GM21737 (cell line): ENCODE measurements around the gene CCDC85A.

ENCODE experiments used
- ATAC-seq: cut with Tn5 transposase; IDR thresholded peaks from one replicate; pipeline ENCODE4 v1.9.1; 2021; ENCODE audit warnings: mild to moderate bottlenecking, moderate library complexity; ENCODE audit not compliant: unreplicated experiment

CCDC85A gene

GRCh38 chr2:56234241-56234640 is 50.5 kb downstream of the CCDC85A start:
- no peak for ATAC-seq

- no peak for ATAC-seq
Observed at GRCh38 chr2:56239030-56239429, 55.2 kb downstream of the CCDC85A start.

GRCh38 chr2:56239437-56239836 is 55.6 kb downstream of the CCDC85A start:
- no peak for ATAC-seq

GRCh38 chr2:56240210-56240609 is 56.4 kb downstream of the CCDC85A start:
- ATAC-seq, result no peak

- ATAC-seq, result no peak
Observed at GRCh38 chr2:56244506-56244905, 60.7 kb downstream of the CCDC85A start.

- no peak for ATAC-seq
Observed at GRCh38 chr2:56244911-56245530, 61.2 kb downstream of the CCDC85A start.

GRCh38 chr2:56248965-56249742 is 65.4 kb downstream of the CCDC85A start:
- no peak for ATAC-seq

DNA sequence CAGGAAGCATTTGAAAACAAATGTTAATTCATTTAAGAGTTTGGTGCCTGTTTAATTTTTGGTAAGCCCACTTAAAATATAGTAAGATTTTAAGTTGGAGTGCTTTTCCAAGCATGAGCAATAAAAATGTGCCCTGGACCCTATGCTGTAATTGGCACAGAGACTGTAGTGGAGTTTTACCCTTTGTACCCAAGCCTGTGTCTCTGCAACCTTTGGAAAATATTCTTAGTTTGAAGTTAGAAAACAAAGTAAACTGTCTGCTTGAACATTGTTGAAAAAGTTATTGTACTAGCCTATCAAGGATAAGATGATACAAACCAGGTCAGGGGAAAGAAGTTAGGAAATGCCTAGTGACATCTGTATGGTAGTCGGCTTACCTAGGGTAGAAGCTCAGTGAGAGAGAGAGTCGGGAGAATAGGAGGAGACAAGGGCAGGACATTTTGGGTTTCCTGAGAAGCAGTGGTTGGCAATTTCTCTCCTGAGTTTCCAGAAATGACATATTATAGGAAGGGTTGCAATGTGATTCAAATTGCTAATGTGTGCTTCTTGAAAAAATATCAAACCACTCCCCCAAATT is 66.5 kb downstream of the CCDC85A start:
- ATAC-seq, result no peak

- no peak for ATAC-seq
Observed at GRCh38 chr2:56260415-56260814, 76.6 kb downstream of the CCDC85A start.

DNA sequence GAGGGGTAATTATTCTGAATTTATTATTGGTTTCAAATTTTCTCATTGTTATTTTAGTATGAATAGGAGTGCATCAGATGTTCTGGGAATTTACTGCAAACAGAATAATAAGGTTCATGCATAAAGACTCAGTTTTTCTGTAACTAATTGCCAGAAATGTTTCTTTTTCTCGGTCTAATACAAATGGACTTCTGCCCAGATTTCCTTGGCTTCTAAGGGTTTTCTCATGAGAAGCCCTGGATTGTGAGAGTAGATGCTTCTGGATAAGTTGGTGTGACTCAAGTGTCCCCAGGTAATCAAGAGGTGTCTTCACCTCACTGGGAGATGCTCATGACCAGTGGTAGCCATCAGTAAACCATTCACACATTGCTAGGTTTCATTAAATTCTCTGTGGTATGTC is 78.5 kb downstream of the CCDC85A start:
- no peak for ATAC-seq

DNA sequence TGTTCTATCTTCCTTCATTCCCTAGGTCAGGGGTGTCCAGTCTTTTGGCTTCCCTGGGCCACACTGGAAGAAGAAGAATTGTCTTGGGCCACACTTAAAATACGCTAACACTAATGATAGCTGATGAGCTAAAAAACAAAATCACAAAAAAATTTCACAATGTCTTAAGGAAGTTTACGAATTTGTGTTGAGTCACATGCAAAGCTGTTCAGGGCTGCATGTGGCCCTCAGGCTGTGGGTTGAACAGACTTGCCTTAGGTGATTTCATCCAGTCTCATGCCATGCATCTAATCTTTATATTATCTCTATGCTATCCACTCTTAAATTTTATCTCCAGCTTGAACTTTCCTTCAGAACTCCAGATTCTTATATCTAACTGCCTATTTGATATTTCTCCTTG is 80.1 kb downstream of the CCDC85A start:
- ATAC-seq, result no peak

GRCh38 chr2:56266761-56267414 is 83.1 kb downstream of the CCDC85A start:
- no peak for ATAC-seq

- no peak for ATAC-seq
Observed at GRCh38 chr2:56267415-56267788, 83.6 kb downstream of the CCDC85A start.

DNA sequence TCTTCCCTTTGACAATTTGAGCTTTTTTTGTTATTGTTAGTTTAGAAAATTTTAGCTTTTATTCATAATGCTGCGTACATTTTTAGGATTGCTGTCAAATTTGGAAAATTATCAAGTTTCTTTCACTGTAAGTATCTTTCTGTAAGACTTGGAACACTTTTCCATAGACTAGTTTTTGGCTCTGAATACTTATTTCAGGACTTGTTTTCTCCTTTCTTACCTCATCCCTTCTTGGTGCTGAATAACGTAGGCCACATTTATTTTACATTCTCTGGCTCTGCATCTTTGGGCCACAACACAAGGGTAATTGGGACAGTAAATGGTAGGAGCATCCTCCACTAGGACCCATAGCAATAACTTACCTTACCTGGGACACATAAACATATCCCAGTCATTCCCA is 85.1 kb downstream of the CCDC85A start:
- ATAC-seq, result no peak

- ATAC-seq, result no peak
Observed at GRCh38 chr2:56271275-56271674, 87.5 kb downstream of the CCDC85A start.

DNA sequence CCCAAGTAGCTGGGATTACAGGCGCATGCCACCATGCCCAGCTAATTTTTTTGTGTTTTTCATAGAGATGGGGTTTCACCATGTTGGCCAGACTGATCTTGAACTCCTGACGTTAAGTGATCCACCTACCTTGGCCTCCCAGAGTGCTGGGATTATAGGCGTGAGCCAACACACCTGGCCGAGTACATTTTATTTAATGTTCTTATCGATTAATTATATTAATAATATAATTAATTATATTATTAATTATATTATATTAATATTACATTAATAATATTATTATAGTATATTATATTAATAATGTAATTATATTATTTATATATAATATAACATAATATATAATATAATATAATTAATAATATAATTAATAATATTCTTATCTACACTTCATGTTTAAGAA is 101.4 kb downstream of the CCDC85A start:
- no peak for ATAC-seq

DNA sequence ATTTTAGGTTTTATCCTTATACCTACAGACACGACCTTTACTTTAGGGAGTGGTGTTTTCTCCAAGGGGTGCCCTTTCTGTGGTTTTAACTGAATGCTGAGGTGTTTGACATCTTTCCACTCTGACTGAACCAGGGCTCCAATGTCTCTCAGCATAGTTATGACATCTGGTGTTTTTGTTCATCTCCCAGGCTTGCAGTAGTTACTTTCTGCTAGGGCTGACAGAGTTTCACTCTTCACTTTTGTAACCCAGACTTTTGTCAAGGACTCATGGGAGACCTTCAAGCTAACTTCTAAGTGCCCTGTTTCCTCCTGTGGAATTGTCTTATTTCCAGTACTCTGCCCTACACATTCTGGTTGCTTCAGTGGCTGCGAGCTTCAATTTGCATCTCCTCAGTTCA is 103.1 kb downstream of the CCDC85A start:
- no peak for ATAC-seq

- ATAC-seq, result no peak
Observed at GRCh38 chr2:56287508-56287907, 103.7 kb downstream of the CCDC85A start.

- no peak for ATAC-seq
Observed at GRCh38 chr2:56287974-56288373, 104.2 kb downstream of the CCDC85A start.

DNA sequence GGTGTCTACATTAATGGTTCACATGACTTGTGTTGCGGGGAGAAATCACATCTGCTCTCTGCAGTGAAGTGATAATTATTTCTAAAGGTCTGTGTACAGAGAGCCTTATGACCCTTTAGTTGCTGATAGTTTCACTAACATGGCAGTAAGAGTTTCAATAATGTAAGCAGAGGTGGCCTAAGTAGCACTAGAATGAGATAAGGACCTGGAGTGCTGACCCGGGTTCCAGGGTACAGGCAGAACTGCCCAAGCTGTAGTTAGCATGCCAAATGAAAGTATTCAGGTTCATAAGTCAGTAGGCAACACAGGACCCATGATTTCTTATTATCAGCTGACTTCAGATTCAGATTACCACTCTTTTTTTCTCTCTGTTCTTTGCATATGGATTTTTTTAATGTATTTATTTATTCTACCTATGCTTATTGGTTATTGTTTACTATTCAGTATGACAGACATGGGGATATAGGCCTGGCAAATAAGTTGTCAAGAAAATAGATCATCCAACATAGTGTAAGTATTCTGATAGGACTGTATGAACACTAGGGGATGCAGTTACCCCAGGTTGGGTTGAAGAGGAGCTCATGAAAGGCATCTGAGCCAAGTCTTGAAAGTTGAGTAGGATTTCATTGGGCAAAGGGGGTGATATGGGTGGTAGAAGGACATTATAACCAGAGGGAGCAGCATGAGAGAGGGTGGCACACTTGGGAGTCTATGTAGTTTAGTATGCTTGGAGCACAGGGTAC is 105.2 kb downstream of the CCDC85A start:
- no peak for ATAC-seq

GRCh38 chr2:56291711-56292110 is 107.9 kb downstream of the CCDC85A start:
- ATAC-seq, result no peak
